Hepatocyte (in vitro differentiated cells): Measurements from ENCODE around the gene MYO1A.

ENCODE experiments used
- CTCF ChIP-seq: fragments of 200-600 bp; sonication (generic); IDR thresholded peaks from 2 replicates; pipeline ENCODE4 v1.5.1; 2016; ENCODE audit warnings: antibody characterized with exemption, mild to moderate bottlenecking; ENCODE audit not compliant: poor library complexity
- EZH2 ChIP-seq: fragments of 200-600 bp; sonication (generic); IDR thresholded peaks from 2 replicates; pipeline ENCODE4 v1.6.1; 2016; ENCODE audit warnings: antibody characterized with exemption, mild to moderate bottlenecking, borderline replicate concordance
- EZH2phosphoT487 ChIP-seq: fragments of 200-600 bp; sonication (generic); IDR thresholded peaks from one replicate; pipeline ENCODE4 v1.6.1; 2018; ENCODE audit warnings: antibody characterized with exemption, mild to moderate bottlenecking, low read depth, moderate library complexity; ENCODE audit not compliant: unreplicated experiment, severe bottlenecking

- TF ChIP-seq EZH2: no peak
- no peak for TF ChIP-seq CTCF
- TF ChIP-seq EZH2phosphoT487: no peak
Measured at GRCh38 chr12:57096748-57097553, 47.0 kb upstream of the MYO1A start.
